Karpas-422 (cell line): ENCODE measurements around the gene SETD9. TPM values are rescaled to one million over a fixed set of nuclear protein-coding genes. Genes with fewer than 3 reads are reported as not detected.
A peak's percentile ranks its signal among the peaks of the same experiment; 100 is the strongest.

Experiments used
- DNase-seq: peaks from one replicate; pipeline ENCODE4 v3.0.0-alpha.2; 2015
- H2AFZ ChIP-seq: fragments of 200-600 bp; sonication (generic); 2 replicates; pipeline ENCODE4 v1.6.1; 2014; ENCODE audit warnings: antibody characterized with exemption, low read length, mixed read lengths
- H3K27ac ChIP-seq: fragments of 200-600 bp; sonication (generic); 2 replicates; pipeline ENCODE4 v1.5.1; 2014; ENCODE audit warnings: mild to moderate bottlenecking, low read length, moderate library complexity
- H3K27me3 ChIP-seq: fragments of 200-600 bp; sonication (generic); 2 replicates; pipeline ENCODE4 v1.6.1; 2014; ENCODE audit warnings: low read length, mixed read lengths
- H3K36me3 ChIP-seq: fragments of 200-600 bp; sonication (generic); 2 replicates; pipeline ENCODE4 v1.6.1; 2014; ENCODE audit warnings: low read length, mixed read lengths; ENCODE audit not compliant: insufficient read depth
- H3K4me1 ChIP-seq: fragments of 200-600 bp; sonication (generic); 2 replicates; pipeline ENCODE4 v1.6.1; 2014; ENCODE audit warnings: mild to moderate bottlenecking, low read length, mixed read lengths
- H3K4me2 ChIP-seq: fragments of 200-600 bp; sonication (generic); 2 replicates; pipeline ENCODE4 v1.6.1; 2014; ENCODE audit warnings: low read length, low read depth, mild to moderate bottlenecking; ENCODE audit not compliant: poor library complexity, severe bottlenecking
- H3K4me3 ChIP-seq: fragments of 200-600 bp; sonication (generic); 2 replicates; pipeline ENCODE4 v1.5.1; 2014; ENCODE audit warnings: mild to moderate bottlenecking, antibody characterized with exemption, low read length, mixed read lengths
- H3K79me2 ChIP-seq: fragments of 200-600 bp; sonication (generic); 2 replicates; pipeline ENCODE4 v1.6.1; 2014; ENCODE audit warnings: mild to moderate bottlenecking, low read length, mixed read lengths
- H3K9ac ChIP-seq: fragments of 200-600 bp; sonication (generic); 2 replicates; pipeline ENCODE4 v1.6.0; 2014; ENCODE audit warnings: low read length
- H3K9me2 ChIP-seq: fragments of 200-600 bp; sonication (generic), shearing (Covaris generic); replicated peaks from 2 replicates; pipeline ENCODE4 v1.6.0; 2014; ENCODE audit warnings: mild to moderate bottlenecking, low read length, moderate library complexity; ENCODE audit not compliant: insufficient read depth
- H3K9me3 ChIP-seq: fragments of 300-700, 200-600 bp; sonication (generic); 2 replicates; pipeline ENCODE4 v1.6.1; 2014; ENCODE audit warnings: low read length, mixed read lengths
- H4K20me1 ChIP-seq: fragments of 200-600 bp; sonication (generic); 2 replicates; pipeline ENCODE4 v1.6.1; 2014; ENCODE audit warnings: mild to moderate bottlenecking, antibody characterized with exemption, low read length, low read depth; ENCODE audit not compliant: insufficient read depth
- total RNA-seq: library from RNA; depleted of rRNA; stranded (reverse); fragments of >200 nt; shearing (Covaris generic); gene quantifications from 2 replicates; pipeline ENCODE4 v1.2.3, GENCODE V29; 2014; ENCODE audit warnings: low replicate concordance

Gene SETD9
- total RNA-seq, 1 experiment from 2014 or later = 28.4 TPM

GRCh38 chr5:56896763-56897162, 12.6 kb upstream of the SETD9 start:
- H3K27ac ChIP-seq = no peak overlapping the region
- DNase-seq = no peak
- H3K79me2 ChIP-seq = no peaks in the 10 kb centered on the region
- no peak overlapping the region for H3K4me3 ChIP-seq
- no peak overlapping the region for H2AFZ ChIP-seq
- H3K4me2 ChIP-seq = no peak overlapping the region
- H3K9ac ChIP-seq = no peak overlapping the region
- peaks cover 23% of the 10 kb centered on the region for H3K36me3 ChIP-seq
- H4K20me1 ChIP-seq = no peaks in the 10 kb centered on the region
- peaks cover 7% of the 10 kb centered on the region for H3K4me1 ChIP-seq
- no peaks in the 10 kb centered on the region for H3K9me2 ChIP-seq
- no peaks in the 10 kb centered on the region for H3K27me3 ChIP-seq
- no peaks in the 10 kb centered on the region for H3K9me3 ChIP-seq

- Histone ChIP-seq H3K4me3 (no peak overlapping the region), H3K9me2 (no peaks in the 10 kb centered on the region), H3K27me3 (no peaks in the 10 kb centered on the region), H3K9me3 (no peaks in the 10 kb centered on the region), H3K4me1 (peaks cover 7% of the 10 kb centered on the region), H3K9ac (no peak overlapping the region), H2AFZ (no peak overlapping the region), H3K79me2 (no peaks in the 10 kb centered on the region), H4K20me1 (no peaks in the 10 kb centered on the region), H3K27ac (no peak overlapping the region), H3K36me3 (peaks cover 19% of the 10 kb centered on the region), H3K4me2 (no peak overlapping the region)
- no peak for DNase-seq
These were observed 11.2 kb upstream of the SETD9 start for GRCh38 chr5:56898213-56898612.

- no peaks in the 10 kb centered on the region for H3K27me3 ChIP-seq
- H3K79me2 ChIP-seq = no peaks in the 10 kb centered on the region
- no peak overlapping the region for H3K27ac ChIP-seq
- no peak overlapping the region for H3K4me3 ChIP-seq
- no peaks in the 10 kb centered on the region for H4K20me1 ChIP-seq
- H3K9me3 ChIP-seq = no peaks in the 10 kb centered on the region
- H3K36me3 ChIP-seq = no peaks in the 10 kb centered on the region; the same call in 1 of the 2 replicates
- no peak overlapping the region; the same call in 1 of the 2 replicates for H3K9ac ChIP-seq
- DNase-seq = no peak
- peaks cover 7% of the 10 kb centered on the region for H3K4me1 ChIP-seq
- H3K4me2 ChIP-seq = peak overlapping the region; percentile 20
- no peaks in the 10 kb centered on the region for H3K9me2 ChIP-seq
- H2AFZ ChIP-seq = no peak overlapping the region
These were observed 9.0 kb upstream of the SETD9 start for GRCh38 chr5:56900395-56900794.

- Histone ChIP-seq H3K9me2 (no peaks in the 10 kb centered on the region), H3K27ac (no peak overlapping the region), H2AFZ (no peak overlapping the region), H3K27me3 (no peaks in the 10 kb centered on the region), H3K79me2 (no peaks in the 10 kb centered on the region), H3K9me3 (no peaks in the 10 kb centered on the region), H3K4me2 (peak overlapping the region; percentile 20), H3K36me3 (no peaks in the 10 kb centered on the region), H3K4me1 (peaks cover 7% of the 10 kb centered on the region), H3K4me3 (no peak overlapping the region), H3K9ac (no peak overlapping the region; the same call in 1 of the 2 replicates), H4K20me1 (no peaks in the 10 kb centered on the region)
- peak; percentile 73 for DNase-seq
These were observed 8.4 kb upstream of the SETD9 start for GRCh38 chr5:56900858-56901578.

GRCh38 chr5:56908942-56909293, 478 bp upstream of the SETD9 start:
- peak overlapping the region; percentile 80 for H3K4me3 ChIP-seq
- no peaks in the 10 kb centered on the region for H3K27me3 ChIP-seq
- peaks cover 16% of the 10 kb centered on the region for H3K79me2 ChIP-seq
- peaks cover 29% of the 10 kb centered on the region for H3K4me1 ChIP-seq
- peak overlapping the region; percentile 80 for H3K9ac ChIP-seq
- H3K27ac ChIP-seq = peak overlapping the region; percentile 50; the same call in 1 of the 2 replicates
- DNase-seq = no peak
- no peaks in the 10 kb centered on the region for H3K36me3 ChIP-seq
- H3K9me3 ChIP-seq = no peaks in the 10 kb centered on the region
- H3K4me2 ChIP-seq = peak overlapping the region; percentile 95
- no peaks in the 10 kb centered on the region for H3K9me2 ChIP-seq
- peak overlapping the region; percentile 93 for H2AFZ ChIP-seq
- H4K20me1 ChIP-seq = no peaks in the 10 kb centered on the region

- H4K20me1 ChIP-seq = no peaks in the 10 kb centered on the region
- H2AFZ ChIP-seq = peak overlapping the region; percentile 51; the same call in 1 of the 2 replicates
- peak overlapping the region; percentile 82 for H3K9ac ChIP-seq
- no peaks in the 10 kb centered on the region for H3K9me3 ChIP-seq
- H3K27ac ChIP-seq = peak overlapping the region; percentile 70
- peak overlapping the region; percentile 81 for H3K4me2 ChIP-seq
- H3K36me3 ChIP-seq = no peaks in the 10 kb centered on the region
- peaks cover 16% of the 10 kb centered on the region for H3K79me2 ChIP-seq
- H3K4me3 ChIP-seq = peak overlapping the region; percentile 90
- DNase-seq = peak; percentile 80
- H3K27me3 ChIP-seq = no peaks in the 10 kb centered on the region
- peaks cover 29% of the 10 kb centered on the region for H3K4me1 ChIP-seq
- H3K9me2 ChIP-seq = no peaks in the 10 kb centered on the region
These were observed 992 bp downstream of the SETD9 start for GRCh38 chr5:56910210-56910965.

GRCh38 chr5:56913766-56914165, 4.4 kb downstream of the SETD9 start:
- no peak overlapping the region for H2AFZ ChIP-seq
- no peaks in the 10 kb centered on the region for H3K9me3 ChIP-seq
- H3K9me2 ChIP-seq = no peaks in the 10 kb centered on the region
- peaks cover 18% of the 10 kb centered on the region for H3K4me1 ChIP-seq
- H3K27ac ChIP-seq = no peak overlapping the region
- no peak overlapping the region for H3K9ac ChIP-seq
- no peak for DNase-seq
- H3K36me3 ChIP-seq = no peaks in the 10 kb centered on the region
- H3K79me2 ChIP-seq = peaks cover 16% of the 10 kb centered on the region
- H3K27me3 ChIP-seq = no peaks in the 10 kb centered on the region
- no peak overlapping the region for H3K4me2 ChIP-seq
- no peak overlapping the region for H3K4me3 ChIP-seq
- H4K20me1 ChIP-seq = no peaks in the 10 kb centered on the region

GRCh38 chr5:56914678-56915077, 5.3 kb downstream of the SETD9 start:
- H3K79me2 ChIP-seq = peaks cover 19% of the 10 kb centered on the region
- no peak overlapping the region for H3K27ac ChIP-seq
- H3K4me1 ChIP-seq = peaks cover 13% of the 10 kb centered on the region
- H3K36me3 ChIP-seq = 0 out of 2 replicates have a peak, but pooled peaks cover 2% of the 10 kb centered on the region
- no peaks in the 10 kb centered on the region for H3K9me2 ChIP-seq
- H3K4me3 ChIP-seq = no peak overlapping the region
- H2AFZ ChIP-seq = no peak overlapping the region
- H3K9ac ChIP-seq = no peak overlapping the region
- H3K27me3 ChIP-seq = no peaks in the 10 kb centered on the region
- H4K20me1 ChIP-seq = no peaks in the 10 kb centered on the region
- H3K9me3 ChIP-seq = no peaks in the 10 kb centered on the region
- no peak for DNase-seq
- no peak overlapping the region for H3K4me2 ChIP-seq
